H9 (cell line): ENCODE data around the gene NDUFAF2. TPM values are rescaled to one million over a fixed set of nuclear protein-coding genes. Genes with fewer than 3 reads are reported as not detected.

ENCODE experiments used
- DNase-seq: peaks from one replicate; pipeline ENCODE4 v3.0.0-alpha.2; 2017
- H2AFZ ChIP-seq: one replicate; pipeline ENCODE4 v1.6.1; 2013; ENCODE audit warnings: mild to moderate bottlenecking, low read length, control low read depth, moderate library complexity
- H2AK5ac ChIP-seq: 2 replicates; pipeline ENCODE4 v1.6.1; 2013; ENCODE audit warnings: low read length, control low read depth, mixed read lengths; ENCODE audit not compliant: insufficient read length
- H2BK120ac ChIP-seq: one replicate; pipeline ENCODE4 v1.6.1; 2013; ENCODE audit warnings: low read depth, mild to moderate bottlenecking, low read length, control low read depth, inconsistent platforms; ENCODE audit not compliant: poor library complexity, severe bottlenecking
- H2BK12ac ChIP-seq: 2 replicates; pipeline ENCODE4 v1.6.1; 2013; ENCODE audit warnings: low read length, control low read depth, mixed read lengths, low read depth; ENCODE audit not compliant: insufficient read length
- H2BK15ac ChIP-seq: 2 replicates; pipeline ENCODE4 v1.6.1; 2013; ENCODE audit warnings: low read depth, low read length, control low read depth
- H2BK20ac ChIP-seq: one replicate; pipeline ENCODE4 v1.6.1; 2013; ENCODE audit warnings: low read depth, mild to moderate bottlenecking, low read length, control low read depth, inconsistent platforms; ENCODE audit not compliant: poor library complexity, severe bottlenecking
- H2BK5ac ChIP-seq: 2 replicates; pipeline ENCODE4 v1.6.1; 2013; ENCODE audit warnings: low read length, control low read depth, mixed read lengths; ENCODE audit not compliant: insufficient read length
- H3K14ac ChIP-seq: 2 replicates; pipeline ENCODE4 v1.6.1; 2013; ENCODE audit warnings: low read length, control low read depth; ENCODE audit not compliant: insufficient read depth
- H3K18ac ChIP-seq: 2 replicates; pipeline ENCODE4 v1.6.1; 2013; ENCODE audit warnings: low read depth, mild to moderate bottlenecking, mixed read lengths, low read length, control low read depth; ENCODE audit not compliant: insufficient read length
- H3K23ac ChIP-seq: 2 replicates; pipeline ENCODE4 v1.6.1; 2013; ENCODE audit warnings: low read length, control low read depth, mixed read lengths, low read depth; ENCODE audit not compliant: insufficient read length
- H3K23me2 ChIP-seq: 2 replicates; pipeline ENCODE4 v1.6.1; 2013; ENCODE audit warnings: low read depth, mild to moderate bottlenecking, mixed read lengths, low read length, control low read depth; ENCODE audit not compliant: insufficient read length, poor library complexity, severe bottlenecking
- H3K27ac ChIP-seq: 2 replicates; pipeline ENCODE4 v1.5.1; 2013; ENCODE audit warnings: low read length, control low read depth, mixed read lengths, low read depth; ENCODE audit not compliant: insufficient read length
- H3K27me3 ChIP-seq: 2 replicates; pipeline ENCODE4 v1.6.1; 2013; ENCODE audit warnings: low read length, control low read depth, inconsistent platforms; ENCODE audit not compliant: insufficient read depth
- H3K4ac ChIP-seq: 2 replicates; pipeline ENCODE4 v1.6.1; 2013; ENCODE audit warnings: low read depth, mild to moderate bottlenecking, control low read depth, inconsistent platforms, low read length, moderate library complexity
- H3K4me1 ChIP-seq: 2 replicates; pipeline ENCODE4 v1.6.1; 2013; ENCODE audit warnings: low read length, control low read depth, inconsistent platforms; ENCODE audit not compliant: insufficient read depth
- H3K4me2 ChIP-seq: 2 replicates; pipeline ENCODE4 v1.6.1; 2013; ENCODE audit warnings: low read length, control low read depth, mixed read lengths; ENCODE audit not compliant: insufficient read length, insufficient read depth
- H3K56ac ChIP-seq: 2 replicates; pipeline ENCODE4 v1.6.1; 2013; ENCODE audit warnings: low read depth, mild to moderate bottlenecking, mixed read lengths, low read length, control low read depth; ENCODE audit not compliant: insufficient read length
- H3K79me1 ChIP-seq: 2 replicates; pipeline ENCODE4 v1.6.1; 2013; ENCODE audit warnings: low read depth, mild to moderate bottlenecking, moderate library complexity, low read length, control low read depth, inconsistent platforms; ENCODE audit not compliant: insufficient read depth, poor library complexity, severe bottlenecking
- H3K79me2 ChIP-seq: 2 replicates; pipeline ENCODE4 v1.6.1; 2013; ENCODE audit warnings: low read length, control low read depth, inconsistent platforms; ENCODE audit not compliant: insufficient read depth
- H3K9ac ChIP-seq: 2 replicates; pipeline ENCODE4 v1.6.1; 2013; ENCODE audit warnings: low read length, control low read depth, mixed read lengths; ENCODE audit not compliant: insufficient read length; ENCODE audit errors: extremely low read depth
- H3K9me3 ChIP-seq: one replicate; pipeline ENCODE4 v1.6.1; 2013; ENCODE audit warnings: low read depth, low read length, inconsistent platforms; ENCODE audit not compliant: control insufficient read depth
- H3T11ph ChIP-seq: one replicate; pipeline ENCODE4 v1.6.1; 2013; ENCODE audit warnings: mild to moderate bottlenecking, low read length, control low read depth, inconsistent platforms
- H4K20me1 ChIP-seq: one replicate; pipeline ENCODE4 v1.6.1; 2013; ENCODE audit not compliant: control insufficient read depth, insufficient read length, insufficient read depth
- H4K5ac ChIP-seq: 2 replicates; pipeline ENCODE4 v1.6.1; 2013; ENCODE audit warnings: low read depth, mild to moderate bottlenecking, mixed read lengths, low read length, control low read depth; ENCODE audit not compliant: insufficient read length
- H4K8ac ChIP-seq: replicated peaks from 2 replicates; pipeline ENCODE4 v1.6.1; 2013; ENCODE audit warnings: low read length, control low read depth, mixed read lengths, low read depth; ENCODE audit not compliant: insufficient read length
- H4K91ac ChIP-seq: 2 replicates; pipeline ENCODE4 v1.6.1; 2013; ENCODE audit warnings: low read depth, mild to moderate bottlenecking, moderate library complexity, mixed read lengths, low read length, control low read depth; ENCODE audit not compliant: insufficient read length
- H3K27ac Mint-ChIP-seq, 3 experiments: 2 replicates in 2 of 3; 3 replicates in 1 of 3; pipeline ENCODE4 v1.8.0; 2020 to 2021; ENCODE audit warnings: mixed read lengths in 3 of 3, mild to moderate bottlenecking in 1 of 3, moderate library complexity in 1 of 3
- H3K27me3 Mint-ChIP-seq: 2 replicates; pipeline ENCODE4 v1.8.0; 2021; ENCODE audit warnings: low read depth, mild to moderate bottlenecking, moderate library complexity, mixed read lengths
- H3K36me3 Mint-ChIP-seq, 3 experiments: 2 replicates in 2 of 3; 3 replicates in 1 of 3; pipeline ENCODE4 v1.8.0; 2020 to 2021; ENCODE audit warnings: low read depth in 3 of 3, mixed read lengths in 3 of 3; ENCODE audit not compliant: insufficient read depth in 1 of 3
- H3K4me1 Mint-ChIP-seq, 2 experiments: 2 replicates each; pipeline ENCODE4 v1.8.0; 2020; ENCODE audit warnings: mixed read lengths in 2 of 2
- H3K4me3 Mint-ChIP-seq, 2 experiments: 2 replicates in 1 of 2; 3 replicates in 1 of 2; pipeline ENCODE4 v1.8.0; 2020 to 2021; ENCODE audit warnings: mild to moderate bottlenecking in 2 of 2, mixed read lengths in 2 of 2, moderate library complexity in 1 of 2
- H3K9me3 Mint-ChIP-seq, 2 experiments: 2 replicates in 1 of 2; 3 replicates in 1 of 2; pipeline ENCODE4 v1.8.0; 2020; ENCODE audit warnings: mild to moderate bottlenecking in 2 of 2, mixed read lengths in 2 of 2, moderate library complexity in 1 of 2
- WGBS: extraction: QIAGEN DNeasy Blood & Tissue Kit; methylation state at CpG from one replicate; pipeline ENCODE4 v1.1.7; 2013; ENCODE audit warnings: missing lambda C conversion rate, low lambda C conversion rate, mixed read lengths; ENCODE audit not compliant: insufficient read length; ENCODE audit errors: extremely low coverage; 5-methylcytosine and 5-hydroxymethylcytosine counted together
- total RNA-seq: library from RNA; stranded (reverse); gene quantifications from 2 replicates; pipeline ENCODE4 v1.2.1, GENCODE V29; 2021
- TF ChIP-seq, protein P1 (sequence below): fragments of 200-600 bp; sonication (generic); conservative IDR thresholded peaks from 3 replicates; pipeline ENCODE4 v1.8.0; 2021; ENCODE audit warnings: antibody characterized with exemption, mild to moderate bottlenecking

Gene NDUFAF2
- total RNA-seq, 1 experiment from 2014 or later = 31.4 TPM

DNA sequence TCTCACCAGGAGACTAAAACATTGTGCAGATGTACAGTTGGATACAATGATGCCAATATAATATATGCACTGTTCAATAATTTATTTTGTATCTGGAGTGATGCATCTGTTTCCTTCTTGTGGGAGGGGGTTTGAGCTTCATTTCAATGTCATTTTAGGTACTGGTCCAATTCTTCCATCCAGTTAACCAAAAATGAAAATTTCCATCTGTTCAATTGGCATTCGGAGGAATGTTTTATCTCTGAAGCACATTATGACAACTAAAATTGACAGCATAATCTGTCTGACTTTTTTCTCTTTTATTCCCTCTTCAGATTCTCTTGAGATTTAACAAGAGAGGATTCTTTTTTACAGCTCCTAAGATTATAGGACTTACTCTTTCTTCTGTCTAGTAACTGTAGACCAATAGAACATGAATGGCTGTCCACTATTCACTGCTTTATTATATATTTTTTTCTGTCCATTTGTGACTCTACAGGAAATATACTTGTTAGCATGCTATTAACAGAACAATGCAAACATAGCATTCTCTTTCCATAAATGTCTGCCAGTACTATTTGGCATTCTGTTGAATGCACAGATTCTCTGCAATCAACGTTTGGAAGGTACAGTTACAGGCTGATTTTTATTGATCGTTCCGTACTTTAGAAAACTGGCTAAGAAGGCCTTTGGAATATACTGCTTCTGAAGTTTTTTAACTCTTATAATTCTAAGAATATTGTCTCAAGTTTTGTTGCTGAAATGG, 57.8 kb downstream of the NDUFAF2 start:
- H3K14ac ChIP-seq = no peak overlapping the region
- no peak overlapping the region for H2BK20ac ChIP-seq
- H3K56ac ChIP-seq = no peak overlapping the region
- no CpG with 5 or more reads among the region's 4 CpGs for WGBS
- no peak overlapping the region for H4K8ac ChIP-seq
- H4K91ac ChIP-seq = no peak overlapping the region
- H3K27me3 ChIP-seq = no peaks in the 10 kb centered on the region
- Mint-ChIP-seq H3K9me3 (peaks cover 0 to 2% of the 10 kb centered on the region in 2 experiments; a peak in 1 of 5 replicates), H3K27me3 (no peaks in the 10 kb centered on the region), H3K27ac (no peak overlapping the region), H3K36me3 (peaks cover 0 to 2% (median 0%) of the 10 kb centered on the region in 3 experiments; a peak in 3 of 7 replicates), H3K4me3 (no peak overlapping the region), H3K4me1 (peaks cover 12 to 16% of the 10 kb centered on the region in 2 experiments)
- H3K4me1 ChIP-seq = no peaks in the 10 kb centered on the region
- DNase-seq = no peak
- no peaks in the 10 kb centered on the region for H3K23me2 ChIP-seq
- H3K27ac ChIP-seq = no peak overlapping the region
- no peak overlapping the region for H3K23ac ChIP-seq
- no peaks in the 10 kb centered on the region for H3K79me2 ChIP-seq
- no peak overlapping the region for H4K5ac ChIP-seq
- TF ChIP-seq, protein P1, sequence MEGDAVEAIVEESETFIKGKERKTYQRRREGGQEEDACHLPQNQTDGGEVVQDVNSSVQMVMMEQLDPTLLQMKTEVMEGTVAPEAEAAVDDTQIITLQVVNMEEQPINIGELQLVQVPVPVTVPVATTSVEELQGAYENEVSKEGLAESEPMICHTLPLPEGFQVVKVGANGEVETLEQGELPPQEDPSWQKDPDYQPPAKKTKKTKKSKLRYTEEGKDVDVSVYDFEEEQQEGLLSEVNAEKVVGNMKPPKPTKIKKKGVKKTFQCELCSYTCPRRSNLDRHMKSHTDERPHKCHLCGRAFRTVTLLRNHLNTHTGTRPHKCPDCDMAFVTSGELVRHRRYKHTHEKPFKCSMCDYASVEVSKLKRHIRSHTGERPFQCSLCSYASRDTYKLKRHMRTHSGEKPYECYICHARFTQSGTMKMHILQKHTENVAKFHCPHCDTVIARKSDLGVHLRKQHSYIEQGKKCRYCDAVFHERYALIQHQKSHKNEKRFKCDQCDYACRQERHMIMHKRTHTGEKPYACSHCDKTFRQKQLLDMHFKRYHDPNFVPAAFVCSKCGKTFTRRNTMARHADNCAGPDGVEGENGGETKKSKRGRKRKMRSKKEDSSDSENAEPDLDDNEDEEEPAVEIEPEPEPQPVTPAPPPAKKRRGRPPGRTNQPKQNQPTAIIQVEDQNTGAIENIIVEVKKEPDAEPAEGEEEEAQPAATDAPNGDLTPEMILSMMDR = no peak
- no peak overlapping the region for H2AK5ac ChIP-seq
- no peaks in the 10 kb centered on the region for H4K20me1 ChIP-seq
- H3K79me1 ChIP-seq = no peaks in the 10 kb centered on the region
- no peak overlapping the region for H3K4me2 ChIP-seq
- H2BK120ac ChIP-seq = no peak overlapping the region
- H2BK5ac ChIP-seq = no peak overlapping the region
- no peak overlapping the region for H3K9ac ChIP-seq
- H3K4ac ChIP-seq = no peak overlapping the region
- H2BK12ac ChIP-seq = no peak overlapping the region
- H3T11ph ChIP-seq = no peak overlapping the region
- H3K9me3 ChIP-seq = no peaks in the 10 kb centered on the region
- no peak overlapping the region for H3K18ac ChIP-seq
- H2BK15ac ChIP-seq = no peak overlapping the region
- no peak overlapping the region for H2AFZ ChIP-seq
